ENCODE results near the gene ADORA2A.

ADORA2A gene

DNA sequence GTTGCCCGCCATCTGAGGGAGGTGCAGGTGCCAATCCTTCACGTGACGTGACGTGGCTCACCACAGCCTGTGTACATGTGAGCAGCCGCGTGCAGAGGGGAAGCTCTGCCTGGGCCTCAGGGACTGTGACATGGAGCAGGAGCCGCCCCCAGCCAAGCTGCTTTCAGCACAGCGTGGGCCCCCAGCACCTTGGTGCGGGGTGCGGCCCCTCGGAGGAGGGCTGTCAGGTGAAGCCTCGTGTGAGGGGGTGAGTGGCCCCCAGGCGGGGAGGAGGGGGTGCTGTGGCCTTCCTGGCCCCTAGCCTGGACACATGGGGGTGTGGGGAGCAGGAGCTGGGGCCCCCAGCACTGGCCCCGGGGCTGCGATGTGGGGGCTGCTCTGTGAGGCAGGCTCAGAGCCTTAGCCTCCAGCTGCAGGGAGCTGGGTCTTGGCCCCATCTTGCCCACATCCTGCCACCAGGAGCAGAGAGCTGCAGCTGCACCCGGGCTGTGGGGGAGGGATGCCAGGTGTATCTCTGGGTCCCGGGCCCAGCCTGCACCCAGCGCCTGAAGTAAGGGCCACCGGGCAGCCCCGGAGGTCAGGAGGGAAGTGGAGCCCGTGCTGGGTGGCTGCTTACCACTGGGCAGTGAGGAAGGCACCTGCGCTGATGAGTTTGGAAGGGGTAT is at the start of gene ADORA2A:
Gene ADORA2A, plus strand, starts transcription at position 100 of the 665 bp plus-strand sequence. CDS start 5,806 bp downstream, outside the sequence.
- peak; percentile 68 to 85 (median 70) for DNase-seq (ENCODE audit: low read depth in 3 of 3)

DNA sequence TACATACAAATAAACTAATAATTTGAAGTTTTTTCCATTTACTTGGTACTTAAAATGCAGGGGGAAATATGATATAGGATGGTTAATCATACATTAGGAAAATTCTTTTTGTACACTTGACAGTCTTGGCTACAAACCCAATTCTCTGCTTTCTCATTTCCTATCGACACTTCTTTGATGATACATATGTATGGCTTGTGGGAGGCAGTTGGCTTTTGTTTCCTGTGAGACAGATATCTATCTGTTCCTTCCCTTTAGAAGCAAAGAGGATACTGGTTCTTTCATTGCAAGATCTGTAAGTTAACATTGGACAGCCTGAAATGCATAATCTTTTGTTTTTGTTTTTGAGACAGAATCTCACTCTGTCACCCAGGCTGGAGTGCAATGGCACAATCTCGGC is 47.9 kb upstream of the ADORA2A start:
- DNase-seq (ENCODE audit: low read depth in 3 of 3): no peak

DNA sequence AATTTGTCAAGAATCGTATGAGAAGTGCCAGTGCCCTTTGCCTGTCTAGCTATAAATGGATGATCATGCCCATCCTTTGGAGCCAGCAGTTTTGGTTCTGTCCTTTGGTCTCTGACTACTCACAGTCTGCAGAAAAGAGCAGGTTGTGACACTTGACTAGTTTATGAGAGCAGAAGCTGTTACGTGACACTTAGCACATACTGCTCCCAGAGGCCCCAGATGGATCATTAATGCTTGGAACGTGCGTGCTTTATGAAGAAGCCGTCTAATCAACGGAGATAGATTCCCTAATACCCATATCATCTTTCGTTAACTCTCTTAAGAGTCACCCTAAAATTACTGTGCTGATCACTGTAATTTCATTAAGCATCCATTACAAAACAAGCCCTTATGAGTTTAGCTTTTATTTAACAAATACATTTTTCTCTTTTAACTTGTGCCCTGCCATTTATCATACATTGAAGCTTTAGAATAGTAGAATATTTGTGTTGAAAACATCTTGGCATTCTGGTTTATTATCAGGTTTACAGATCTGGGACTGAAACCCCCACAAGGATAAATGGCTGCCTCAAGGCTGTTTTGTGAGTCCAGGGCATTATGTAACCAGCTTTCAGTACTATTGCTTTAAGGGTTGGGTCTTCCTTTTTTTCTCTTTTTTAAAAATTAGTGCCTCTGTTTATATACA is 47.0 kb upstream of the ADORA2A start:
- DNase-seq (ENCODE audit: low read depth in 3 of 3): no peak

DNA sequence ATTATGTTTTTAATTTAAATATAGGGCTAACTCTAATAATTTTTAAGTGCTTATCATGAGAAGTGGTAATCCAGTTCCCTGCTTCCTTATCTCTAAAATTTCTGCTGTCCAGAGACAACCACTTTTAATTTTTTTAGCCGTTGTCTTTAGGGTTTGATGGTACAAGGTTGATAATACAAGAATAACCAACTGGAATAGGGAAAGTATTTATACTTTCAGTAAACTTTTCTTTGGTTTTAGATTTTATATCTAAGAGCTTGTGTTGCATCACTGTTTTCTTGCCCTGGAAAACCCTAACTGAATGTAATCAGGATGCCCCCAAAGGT is 46.5 kb upstream of the ADORA2A start:
- DNase-seq (ENCODE audit: low read depth in 3 of 3): no peak

DNA sequence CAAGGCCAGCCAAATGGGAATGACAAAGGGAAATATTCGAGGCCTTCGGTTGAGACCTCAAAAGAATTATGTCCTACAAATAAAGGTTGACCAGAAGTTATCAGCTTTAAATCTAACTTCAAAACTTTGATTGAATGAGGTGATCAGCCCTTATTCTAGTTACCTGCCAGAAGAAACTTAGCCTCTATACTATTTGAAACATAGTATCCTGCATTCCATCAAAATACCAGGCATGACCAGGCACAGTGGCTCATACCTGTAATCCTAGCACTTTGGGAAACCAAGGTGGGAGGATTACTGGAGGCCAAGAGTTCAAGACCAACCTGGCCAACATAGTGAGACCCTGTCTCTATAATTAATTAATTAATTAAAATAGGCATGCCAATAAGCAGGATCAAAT is 44.3 kb upstream of the ADORA2A start:
- no peak for DNase-seq (ENCODE audit: low read depth in 3 of 3)

DNA sequence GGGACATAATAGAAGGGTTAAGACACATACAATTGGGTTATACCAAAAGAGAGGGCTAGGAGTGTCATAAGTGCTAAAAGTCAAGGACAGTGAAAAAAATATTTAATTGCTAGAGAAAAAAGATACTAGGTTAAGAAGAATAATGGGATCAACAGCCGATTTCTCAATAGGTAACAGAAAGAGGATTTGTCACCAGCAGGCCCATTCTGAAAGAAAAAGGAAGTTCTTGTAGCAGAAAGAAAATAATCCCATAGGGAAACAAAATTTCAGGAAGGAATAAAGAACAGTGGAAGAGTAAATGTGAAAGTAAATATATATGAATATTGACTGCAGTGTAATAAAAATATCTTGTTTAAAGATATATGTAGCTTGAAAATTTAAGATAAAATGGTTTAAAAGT is 43.3 kb upstream of the ADORA2A start:
- no peak for DNase-seq (ENCODE audit: low read depth in 3 of 3)

DNA sequence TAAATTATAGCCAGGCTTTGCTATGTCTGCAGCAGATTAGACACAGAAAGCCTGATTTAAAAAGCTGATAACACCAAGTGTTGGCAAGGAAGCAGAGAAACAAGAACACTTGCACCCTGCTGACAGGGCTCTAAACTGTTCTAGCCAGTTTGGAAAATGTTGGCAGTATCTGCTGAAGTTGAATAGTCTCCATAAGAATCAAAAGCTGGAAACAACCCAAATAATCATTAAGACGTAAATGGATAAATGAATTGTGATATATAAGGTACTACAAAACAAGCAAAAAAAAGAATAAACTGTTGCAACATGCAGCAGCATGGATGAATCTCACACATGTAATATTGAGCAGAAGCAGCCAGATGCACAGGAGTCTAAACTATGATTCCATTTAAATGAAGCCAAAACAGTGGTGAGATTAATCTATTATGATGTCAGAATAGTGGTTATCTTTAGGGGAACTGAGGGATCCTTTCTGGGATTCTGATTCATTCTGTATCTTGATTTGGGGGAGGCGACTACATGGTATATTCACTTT is 40.4 kb upstream of the ADORA2A start:
- DNase-seq (ENCODE audit: low read depth in 3 of 3): no peak

DNA sequence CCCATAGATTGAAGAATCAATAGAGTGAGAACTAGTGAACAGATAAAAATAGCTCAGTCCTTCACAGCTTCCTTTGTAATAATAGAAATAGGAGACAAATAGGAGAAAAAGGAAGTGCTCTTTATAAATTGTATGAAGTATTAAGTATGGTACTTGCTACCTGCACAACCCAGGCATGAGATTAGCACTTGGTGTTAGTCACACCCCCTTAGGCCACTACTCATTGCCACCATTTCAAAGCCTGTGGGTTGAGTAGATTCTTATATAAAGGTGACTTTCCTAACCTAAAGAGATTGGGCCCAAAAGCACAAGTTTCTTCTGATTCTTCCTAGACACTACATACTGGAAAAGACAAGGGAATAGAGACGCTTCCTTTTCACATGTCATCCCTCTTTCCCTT is 37.7 kb upstream of the ADORA2A start:
- no peak for DNase-seq (ENCODE audit: low read depth in 3 of 3)

DNA sequence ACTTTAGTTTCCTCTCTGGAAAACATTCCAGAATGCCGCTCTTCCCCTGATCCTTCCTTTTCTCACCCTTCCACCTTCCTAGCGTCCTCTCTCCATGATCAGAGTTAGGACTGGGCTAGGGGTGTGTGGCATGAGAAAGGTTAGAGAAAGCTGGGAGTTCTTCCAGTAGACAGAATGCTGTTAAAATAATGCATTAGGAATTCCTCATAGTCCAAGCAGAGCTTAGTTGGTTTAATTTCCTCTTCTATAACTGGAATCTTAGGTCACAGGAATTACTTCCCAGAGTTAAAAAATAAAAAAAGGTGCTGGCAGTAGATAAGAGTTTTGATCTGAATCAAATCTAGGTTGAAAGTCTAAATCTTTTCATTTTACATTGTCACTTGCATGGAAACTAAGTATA is 37.2 kb upstream of the ADORA2A start:
- no peak for DNase-seq (ENCODE audit: low read depth in 3 of 3)

DNA sequence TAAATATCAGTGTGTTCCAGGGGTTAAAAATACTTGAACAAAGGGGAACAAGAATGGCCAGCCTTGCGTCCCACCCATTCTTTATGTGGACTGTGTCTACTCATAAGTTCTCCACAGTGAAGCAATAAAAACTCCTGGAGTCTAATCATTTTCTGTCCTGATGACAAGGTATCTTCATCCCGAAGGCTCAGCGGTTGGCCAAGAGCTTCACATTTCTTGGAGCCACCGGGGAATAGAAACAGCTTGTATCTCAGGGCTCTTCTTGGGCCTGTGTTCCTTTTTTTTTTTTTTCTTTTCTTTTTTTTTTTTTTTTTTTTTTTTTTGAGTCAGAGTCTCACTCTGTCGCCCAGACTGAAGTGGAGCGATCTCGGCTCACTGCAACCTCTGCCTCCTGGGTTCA is 36.8 kb upstream of the ADORA2A start:
- DNase-seq (ENCODE audit: low read depth in 3 of 3): no peak

DNA sequence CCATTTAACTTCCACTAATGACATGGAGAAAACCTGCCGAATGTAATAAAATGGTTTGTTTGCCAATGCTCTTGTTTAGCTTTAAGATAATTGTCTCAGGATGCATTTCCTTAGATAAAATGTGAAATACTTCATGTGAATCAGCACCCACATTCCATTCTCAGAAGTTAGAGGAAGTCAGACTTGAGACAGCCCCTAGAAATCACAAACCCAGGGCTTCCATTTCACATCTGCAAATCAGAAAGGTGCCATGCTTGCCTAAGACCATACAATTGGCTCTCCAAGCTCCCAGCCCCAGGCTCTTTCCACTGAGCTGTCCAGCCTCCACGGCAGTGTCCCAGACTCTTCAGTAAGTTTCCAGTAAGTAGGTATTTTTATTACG is 35.6 kb upstream of the ADORA2A start:
- DNase-seq (ENCODE audit: low read depth in 3 of 3): no peak

DNA sequence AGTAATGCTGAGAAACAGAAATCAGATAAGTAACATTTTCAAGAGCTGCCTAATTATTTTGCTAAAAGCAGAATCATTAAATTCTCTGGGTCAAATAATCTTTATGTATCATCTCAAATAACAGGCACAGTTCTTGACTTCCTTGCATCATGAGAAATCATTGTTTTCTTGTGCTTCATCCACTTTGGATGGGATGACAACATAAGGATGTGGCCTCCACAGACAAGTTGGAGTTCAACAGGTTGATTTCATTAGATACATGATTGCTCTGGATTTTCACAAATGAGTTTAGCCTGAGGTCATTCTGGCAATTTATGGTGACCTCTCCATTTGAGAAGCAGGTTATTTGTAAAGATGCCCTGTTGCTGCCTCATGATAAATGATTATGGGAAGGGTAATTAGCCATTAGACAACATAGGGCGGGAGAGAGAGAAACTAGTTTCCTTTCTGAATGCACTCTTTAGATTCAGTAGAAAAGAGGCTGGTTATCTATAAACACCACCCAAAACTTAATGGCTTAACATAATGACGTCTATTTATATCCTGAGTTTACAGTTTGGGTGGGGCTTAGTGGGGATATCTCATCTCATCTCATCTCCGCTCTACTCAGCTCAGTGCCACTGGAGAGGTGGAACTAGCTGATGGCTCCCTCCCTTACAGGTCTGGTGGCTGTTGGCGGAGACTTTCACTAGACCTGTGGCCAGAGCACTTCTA is 35.0 kb upstream of the ADORA2A start:
- no peak for DNase-seq (ENCODE audit: low read depth in 3 of 3)

DNA sequence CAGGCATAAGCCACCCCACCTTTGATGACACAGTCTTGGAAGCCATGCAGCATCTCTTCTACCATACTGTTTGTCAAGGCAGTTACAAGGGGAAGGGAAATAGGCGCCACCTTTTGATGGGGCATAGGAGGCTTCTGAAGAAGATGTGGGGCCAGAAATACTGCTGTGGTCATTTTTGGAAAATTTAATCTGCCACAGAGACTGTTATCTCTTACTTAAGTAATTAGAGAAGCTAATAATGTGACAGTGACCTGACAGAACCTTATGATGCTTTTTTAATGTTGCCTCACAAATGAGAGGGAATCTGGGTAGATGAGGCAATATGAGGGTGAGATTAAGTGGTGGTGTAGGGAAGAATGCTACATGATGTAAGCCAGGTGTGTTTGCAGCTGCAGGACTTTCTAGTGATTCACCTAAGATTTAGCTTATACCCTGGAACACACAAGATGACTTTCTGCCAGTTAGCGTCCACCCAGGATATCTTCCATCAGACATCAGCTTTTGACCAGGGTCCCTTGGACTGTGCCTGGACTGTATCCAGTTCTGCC is 34.3 kb upstream of the ADORA2A start:
- no peak for DNase-seq (ENCODE audit: low read depth in 3 of 3)

DNA sequence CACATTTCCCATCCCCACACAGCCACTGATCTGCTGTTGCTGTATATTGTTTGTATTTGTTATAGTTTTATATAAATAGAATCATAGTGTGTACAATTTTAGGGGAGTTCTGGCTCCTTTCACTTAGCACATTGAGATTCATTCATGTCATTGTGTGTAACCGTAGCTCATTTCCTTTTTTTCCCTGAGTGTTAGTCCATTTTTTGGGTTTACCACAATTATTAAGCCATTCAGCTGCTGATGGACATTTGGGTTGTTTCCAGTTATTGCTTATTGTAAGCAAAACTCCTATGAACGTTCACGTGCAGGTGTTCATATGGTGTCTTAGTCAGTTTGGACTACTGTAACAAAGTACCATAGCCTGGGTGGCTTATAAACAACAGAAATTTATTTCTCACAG is 33.6 kb upstream of the ADORA2A start:
- DNase-seq (ENCODE audit: low read depth in 3 of 3): no peak

DNA sequence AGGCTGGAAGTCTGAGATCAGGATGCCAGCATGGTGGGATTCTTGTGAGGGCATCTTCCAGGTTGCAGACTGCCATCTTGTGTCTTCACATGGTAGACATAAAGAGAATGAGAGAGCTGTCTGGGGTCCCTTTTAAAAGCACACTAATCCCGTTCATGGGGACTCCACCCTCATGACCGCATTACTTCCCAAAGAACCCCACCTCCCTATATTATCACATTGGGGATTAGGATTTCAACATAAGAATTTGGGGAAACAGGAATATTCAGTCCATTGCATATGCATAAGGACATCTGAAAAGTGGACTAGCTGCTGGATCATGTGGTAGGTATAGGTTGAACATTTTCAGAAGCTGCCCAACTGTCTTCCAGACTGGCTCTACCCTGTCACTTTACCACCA is 33.1 kb upstream of the ADORA2A start:
- no peak for DNase-seq (ENCODE audit: low read depth in 3 of 3)

DNA sequence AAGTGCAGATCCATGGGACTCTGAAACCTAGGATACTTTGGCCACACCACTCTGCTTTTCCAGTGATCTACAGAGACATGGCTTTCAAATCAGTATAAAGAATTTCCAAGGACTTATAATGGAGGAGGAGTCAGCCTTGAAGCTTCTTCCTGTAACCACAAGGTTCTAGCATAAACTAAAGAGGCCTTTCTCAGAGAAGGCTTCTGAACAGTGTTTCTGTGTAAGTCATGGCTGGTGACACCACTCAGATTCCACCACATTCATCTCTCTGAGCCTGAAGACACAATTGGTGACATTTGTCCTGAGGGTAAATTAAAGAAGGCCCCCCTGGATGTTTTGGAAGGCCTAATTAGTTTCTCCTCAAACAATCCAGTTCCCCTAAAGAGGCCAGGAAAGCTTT is 29.0 kb upstream of the ADORA2A start:
- no peak for DNase-seq (ENCODE audit: low read depth in 3 of 3)

DNA sequence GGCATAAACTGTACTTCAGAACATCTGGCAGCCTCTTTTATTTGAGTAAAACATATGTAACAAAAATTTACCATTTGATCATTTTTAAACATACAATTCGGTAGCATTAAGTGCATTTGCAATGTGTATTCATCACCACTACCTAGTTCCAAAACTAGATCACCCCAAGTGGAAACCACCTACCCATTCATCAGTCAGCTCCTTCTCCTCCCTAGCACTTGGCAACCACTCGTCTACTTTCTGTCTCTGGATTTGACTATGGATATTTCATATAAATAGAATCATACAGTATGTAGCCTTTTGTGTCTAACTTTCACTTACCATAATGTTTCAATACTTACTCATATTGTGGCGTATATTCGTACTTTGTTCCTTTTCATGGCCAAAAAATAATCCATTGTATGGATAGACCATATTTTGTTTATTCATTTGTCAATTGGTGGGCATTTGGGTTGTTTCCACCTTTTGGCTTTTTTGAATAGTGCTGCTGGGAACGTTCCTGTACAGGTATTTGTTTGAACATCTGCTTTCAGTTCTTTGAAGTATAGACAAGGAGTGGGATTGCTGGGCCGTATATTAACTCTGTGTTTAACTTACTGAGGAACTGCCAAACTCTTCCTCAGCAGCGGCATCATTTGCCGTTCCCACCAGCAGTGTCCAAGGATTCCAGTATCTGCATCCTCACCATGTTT is 27.2 kb upstream of the ADORA2A start:
- DNase-seq (ENCODE audit: low read depth in 3 of 3): no peak

DNA sequence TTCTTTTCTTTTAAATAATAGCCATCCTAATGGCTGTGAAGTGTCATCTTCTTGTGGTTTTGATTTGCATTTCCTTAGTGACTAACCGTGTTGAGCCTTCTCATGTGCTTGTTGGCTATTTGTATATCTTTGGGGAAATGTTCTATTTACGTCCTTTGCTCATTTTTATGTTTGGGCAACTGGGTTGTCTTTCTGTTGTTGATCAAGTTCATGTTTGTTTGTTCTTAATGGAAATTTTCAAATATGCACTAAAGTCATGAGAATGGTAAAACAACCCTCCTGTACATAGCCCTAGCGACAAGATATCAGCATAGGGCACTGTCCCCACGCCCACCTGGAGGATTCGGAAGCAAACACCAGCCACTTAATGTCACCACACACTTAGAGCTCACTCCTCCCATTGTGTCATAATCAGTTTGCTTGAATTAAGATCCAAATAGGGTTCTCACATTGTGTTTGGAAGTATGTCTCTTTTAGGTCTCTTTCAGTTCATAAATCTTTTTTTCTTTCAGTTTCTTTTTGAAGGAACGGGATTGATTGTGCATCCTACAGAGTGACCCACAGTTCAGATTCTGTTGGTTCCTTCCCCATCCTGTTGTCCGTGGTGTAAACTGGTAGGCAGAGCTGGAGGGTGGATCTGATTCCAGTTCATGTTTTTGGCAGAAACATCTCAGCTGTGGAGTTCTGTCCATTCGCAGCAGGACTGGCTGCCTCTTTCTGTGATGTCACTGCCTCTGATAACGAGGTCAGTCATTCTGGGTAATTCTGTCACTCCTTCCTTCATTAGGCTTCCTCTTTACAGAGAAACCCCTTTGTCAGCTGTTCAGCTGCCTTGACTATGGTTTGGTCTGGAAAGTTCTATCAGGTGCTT is 26.4 kb upstream of the ADORA2A start:
- DNase-seq (ENCODE audit: low read depth in 3 of 3): no peak

DNA sequence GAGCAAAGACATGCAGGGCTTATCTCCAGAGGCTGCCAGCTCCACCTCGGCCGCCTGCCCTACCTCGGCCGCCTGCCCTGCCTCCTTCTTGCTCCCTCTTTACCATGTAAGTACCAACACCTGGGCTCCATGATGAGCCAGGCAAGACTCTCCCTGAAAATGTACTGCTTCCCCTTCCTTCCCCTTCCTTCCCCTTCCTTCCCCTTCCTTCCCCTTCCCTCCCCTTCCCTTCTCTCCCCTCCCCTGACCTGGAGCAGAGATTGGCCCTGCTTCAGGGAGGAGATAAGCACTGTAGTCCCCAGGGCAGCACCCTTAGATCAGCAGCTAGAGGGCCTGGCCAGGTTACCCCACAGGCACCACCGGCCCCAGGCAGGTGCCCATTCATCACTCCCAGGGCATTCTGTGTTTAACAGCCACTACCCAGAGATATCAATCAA is 25.4 kb upstream of the ADORA2A start:
- no peak for DNase-seq (ENCODE audit: low read depth in 3 of 3)

DNA sequence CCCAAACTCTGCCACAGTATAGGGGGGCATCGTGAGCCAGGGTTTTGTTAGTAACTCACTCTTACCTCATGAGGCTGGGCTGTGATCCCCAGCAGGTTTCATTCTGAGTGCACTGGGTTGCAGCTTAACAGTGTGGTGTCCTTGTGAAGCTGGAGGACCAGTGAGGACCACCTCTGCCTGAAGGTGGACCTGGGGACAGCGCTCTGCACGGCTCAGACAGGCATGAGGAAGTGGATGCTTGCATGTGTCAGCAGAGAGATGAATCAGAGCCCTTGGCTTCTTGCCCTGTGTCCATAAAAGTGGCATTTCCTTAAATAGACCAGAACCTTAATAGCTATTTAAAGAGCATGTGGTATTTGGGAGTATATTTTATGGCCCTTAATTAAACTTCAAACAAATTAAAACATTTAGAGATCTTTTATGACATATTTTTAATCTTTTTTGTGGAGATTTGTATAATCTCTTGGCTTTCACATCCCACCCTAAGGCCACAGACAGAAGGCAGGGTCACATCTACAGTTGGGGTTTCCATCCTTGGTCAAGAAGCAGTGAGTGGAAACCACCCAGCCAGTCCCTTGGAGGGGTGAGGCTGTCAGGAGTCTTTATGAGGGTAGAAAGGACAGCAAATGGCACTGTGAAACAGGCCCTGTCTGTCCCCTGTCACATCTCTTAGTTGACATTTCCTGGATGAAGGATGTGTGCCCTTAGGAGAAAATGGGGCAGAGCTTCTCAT is 24.8 kb upstream of the ADORA2A start:
- DNase-seq (ENCODE audit: low read depth in 3 of 3): no peak
